GM18517 (cell line): Measurements from ENCODE around the gene ABTB2.

Experiments
- ATAC-seq: cut with Tn5 transposase; IDR thresholded peaks from one replicate; pipeline ENCODE4 v1.9.1; 2021; ENCODE audit warnings: mild to moderate bottlenecking, moderate library complexity; ENCODE audit not compliant: unreplicated experiment

ABTB2 gene

DNA sequence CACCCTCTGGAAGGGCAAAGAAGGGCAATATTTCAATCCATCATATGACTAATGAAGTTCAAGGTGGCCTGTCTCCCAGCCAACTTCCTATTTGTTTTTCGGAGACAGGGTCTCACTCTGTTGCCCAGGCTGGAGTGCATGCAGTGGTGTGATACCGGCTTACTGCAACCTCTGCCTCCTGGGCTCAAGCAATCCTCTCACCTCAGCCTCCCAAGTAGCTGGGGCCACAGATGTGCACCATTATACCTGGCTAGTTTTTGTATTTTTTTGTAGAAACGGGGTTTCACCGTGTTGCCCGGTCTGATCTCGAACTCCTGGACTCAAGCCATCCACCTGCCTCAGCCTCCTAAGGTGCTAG, 13.4 kb downstream of the ABTB2 start:
- ATAC-seq, result no peak

- ATAC-seq, result no peak
Observed at GRCh38 chr11:34343686-34344085, 14.1 kb downstream of the ABTB2 start.

GRCh38 chr11:34343153-34343552, 14.7 kb downstream of the ABTB2 start:
- ATAC-seq, result no peak

DNA sequence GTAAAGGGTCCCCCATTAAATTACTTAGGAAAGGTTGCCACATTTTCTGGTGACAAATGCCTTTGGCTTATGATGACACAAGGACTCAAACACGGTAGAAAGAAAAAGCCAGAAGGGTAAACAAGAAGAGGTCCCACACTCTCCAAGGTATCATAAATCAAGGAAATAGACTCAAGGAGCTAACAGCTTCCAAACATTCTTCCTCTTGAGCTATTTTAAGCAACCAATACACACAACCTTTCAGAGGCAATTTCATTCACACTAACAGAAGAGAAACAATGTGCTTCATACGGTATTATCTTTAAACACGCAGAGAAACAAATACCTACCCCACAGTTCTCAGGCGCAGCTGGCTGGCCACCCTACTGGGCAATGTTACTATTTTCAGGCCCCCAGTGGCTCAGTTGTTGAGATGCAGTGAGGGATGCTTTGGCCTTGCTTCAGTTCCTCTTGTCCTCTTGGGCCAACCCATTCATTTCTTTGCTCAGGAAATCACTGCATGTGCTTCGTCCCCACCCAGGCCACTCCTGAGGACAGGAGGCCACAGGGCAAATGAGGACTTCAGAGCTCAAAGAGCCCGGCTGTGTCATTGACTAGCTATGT, 15.8 kb downstream of the ABTB2 start:
- ATAC-seq, result no peak

GRCh38 chr11:34341096-34341495, 16.7 kb downstream of the ABTB2 start:
- no peak for ATAC-seq

GRCh38 chr11:34340653-34341052, 17.2 kb downstream of the ABTB2 start:
- ATAC-seq, result no peak

DNA sequence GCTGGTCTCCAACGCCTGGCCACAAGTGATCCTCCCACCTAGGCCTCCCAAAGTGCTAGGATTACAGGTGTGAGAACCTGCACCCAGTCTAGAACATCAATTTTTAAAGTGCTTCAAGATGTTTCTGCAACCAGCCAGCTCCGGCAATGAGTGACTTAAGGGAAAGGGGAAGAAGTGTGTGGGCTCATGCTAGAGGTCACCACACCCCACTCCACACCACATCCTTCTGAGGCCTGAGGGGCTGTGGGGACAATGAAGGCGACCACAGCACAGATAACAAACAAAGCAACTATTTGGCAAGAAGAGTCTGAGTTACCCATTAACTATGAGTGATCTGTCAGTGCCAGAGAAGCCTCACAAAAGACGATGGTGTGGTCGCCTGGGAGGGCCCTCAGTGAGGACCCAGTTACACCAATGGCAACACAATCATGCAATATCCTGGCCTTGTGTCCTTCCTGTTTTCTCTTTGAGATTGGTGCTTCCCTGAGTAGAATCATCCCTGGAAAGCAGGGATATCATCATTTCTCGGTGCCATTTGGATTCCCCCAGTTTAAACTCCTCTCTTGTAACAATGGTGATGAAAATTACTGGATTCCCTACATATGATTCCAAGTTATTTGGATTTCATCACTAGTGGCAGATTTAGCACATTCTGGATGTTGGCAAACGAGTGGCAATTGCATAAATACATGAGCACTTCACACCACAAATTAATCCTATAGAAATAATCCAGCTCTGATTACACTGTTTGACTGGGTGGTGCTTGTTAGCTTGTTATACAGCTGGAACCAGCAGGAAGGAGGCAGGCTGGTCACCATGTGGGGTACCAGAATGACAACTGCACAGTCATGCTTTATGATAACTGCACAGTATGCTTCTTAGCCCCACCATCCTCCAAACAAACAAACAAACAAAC, 18.4 kb downstream of the ABTB2 start:
- ATAC-seq, result peak; percentile 66

DNA sequence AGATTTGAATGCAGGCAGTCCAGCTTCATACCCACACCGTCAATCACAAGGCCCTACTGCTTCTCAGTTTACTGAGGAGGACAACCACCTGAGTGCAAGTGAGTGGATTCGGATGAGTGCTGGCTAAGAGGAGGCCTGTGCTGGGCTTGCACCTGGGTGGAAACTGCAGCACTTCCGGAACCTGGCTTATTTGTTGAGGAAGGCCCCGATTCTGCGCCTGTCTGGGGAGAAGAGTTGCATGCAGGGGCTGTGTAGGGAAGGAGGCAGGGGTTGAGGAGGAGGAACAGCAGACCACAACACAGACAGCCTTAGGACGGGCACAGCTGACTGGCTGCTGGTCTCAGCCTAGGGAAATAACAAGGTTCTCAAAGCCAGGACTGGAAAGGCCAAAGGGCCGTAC, 20.8 kb downstream of the ABTB2 start:
- ATAC-seq, result no peak

DNA sequence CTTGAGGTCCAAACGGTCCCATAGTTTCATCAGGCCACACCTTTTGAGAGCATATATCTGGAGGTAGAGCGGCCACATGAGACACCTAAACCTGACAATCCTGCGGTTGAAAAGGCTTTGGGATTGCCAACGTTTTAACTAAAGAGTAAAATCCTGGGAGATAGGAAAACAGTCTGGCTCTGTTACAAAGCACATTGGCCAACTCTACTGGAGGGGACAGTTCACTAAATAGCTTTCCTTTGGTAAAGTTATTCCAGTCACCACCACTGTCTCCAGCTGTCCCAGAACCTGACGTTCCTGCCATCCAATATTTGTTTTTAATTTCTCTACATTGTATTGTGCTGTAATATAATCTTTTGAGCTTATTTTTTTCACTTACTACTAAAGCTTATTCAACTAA, 22.0 kb downstream of the ABTB2 start:
- ATAC-seq, result no peak

DNA sequence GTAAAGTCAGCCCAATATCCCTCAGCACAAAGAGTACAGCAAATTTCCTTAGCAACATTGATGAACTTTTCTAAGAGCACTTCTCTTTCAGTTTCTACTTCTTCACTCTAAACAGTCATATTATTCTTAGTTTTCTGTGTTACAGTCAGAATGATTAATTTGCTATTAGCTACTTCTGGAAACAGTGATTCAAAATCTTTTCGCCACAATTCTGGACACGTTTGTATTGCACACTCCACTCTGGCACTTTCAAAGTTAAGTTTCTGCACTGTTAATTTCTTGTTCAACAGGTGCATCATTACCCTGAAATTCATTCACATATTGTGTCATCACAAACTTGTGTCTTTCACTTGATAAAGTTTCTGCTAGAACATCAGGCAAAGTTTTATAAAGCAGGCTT, 22.5 kb downstream of the ABTB2 start:
- no peak for ATAC-seq

DNA sequence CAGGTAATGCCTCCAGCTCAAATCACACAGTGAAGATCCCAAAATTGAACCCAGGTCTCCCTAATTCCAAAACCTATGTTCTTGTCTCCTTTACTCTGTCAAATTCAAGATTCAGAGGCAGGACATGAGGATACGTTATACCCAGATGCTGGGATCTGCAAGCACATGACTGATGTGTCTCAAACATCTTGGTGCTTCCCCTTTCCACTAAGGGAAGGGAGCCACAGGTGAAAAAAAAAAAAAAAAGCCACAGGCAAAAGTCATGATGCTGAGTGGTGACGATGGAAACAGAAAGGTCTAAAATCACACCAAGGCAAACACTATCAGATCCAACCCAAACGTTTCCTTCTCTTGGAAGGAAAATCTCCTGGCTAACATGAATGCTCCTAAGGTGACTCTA, 24.0 kb downstream of the ABTB2 start:
- no peak for ATAC-seq

DNA sequence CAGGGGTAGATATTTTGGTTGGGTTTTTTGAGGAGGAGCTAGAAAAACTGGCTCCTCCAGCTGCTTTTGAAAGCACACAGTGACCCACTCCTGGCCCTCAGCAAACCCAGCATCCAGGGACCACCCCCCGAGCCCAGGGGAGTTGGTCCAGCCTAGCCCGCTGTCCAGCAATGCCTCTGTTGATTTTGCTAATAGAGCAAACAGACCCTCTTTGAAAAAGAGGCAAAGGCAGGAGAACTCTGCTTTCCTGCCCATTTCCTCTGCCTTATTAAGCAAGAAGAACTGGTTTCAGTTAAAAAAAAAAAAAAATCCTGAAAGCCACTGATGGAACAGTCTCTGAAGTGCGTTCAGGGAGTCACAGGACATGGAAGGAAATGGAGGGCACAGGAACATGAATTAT, 25.3 kb downstream of the ABTB2 start:
- no peak for ATAC-seq

- no peak for ATAC-seq
Observed at GRCh38 chr11:34331736-34332135, 26.1 kb downstream of the ABTB2 start.

DNA sequence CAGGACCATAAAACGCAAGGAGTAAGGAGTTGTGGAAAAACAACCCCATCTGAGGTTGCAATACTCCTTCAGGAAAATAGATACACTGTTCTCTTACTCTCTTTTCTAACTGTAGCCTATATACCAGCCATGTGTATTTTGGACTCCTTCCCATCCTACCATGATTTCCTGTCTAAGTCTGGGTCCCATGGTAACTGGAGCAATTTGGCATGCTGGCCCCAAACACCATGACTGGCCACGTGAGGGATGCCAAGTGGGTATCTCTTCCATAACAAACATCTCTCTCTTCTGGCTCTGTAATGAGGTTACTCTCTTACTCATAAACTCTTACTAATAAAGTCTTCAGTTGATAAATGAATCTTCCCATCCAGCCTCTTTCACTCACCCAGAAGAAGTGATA, 26.5 kb downstream of the ABTB2 start:
- ATAC-seq, result no peak

DNA sequence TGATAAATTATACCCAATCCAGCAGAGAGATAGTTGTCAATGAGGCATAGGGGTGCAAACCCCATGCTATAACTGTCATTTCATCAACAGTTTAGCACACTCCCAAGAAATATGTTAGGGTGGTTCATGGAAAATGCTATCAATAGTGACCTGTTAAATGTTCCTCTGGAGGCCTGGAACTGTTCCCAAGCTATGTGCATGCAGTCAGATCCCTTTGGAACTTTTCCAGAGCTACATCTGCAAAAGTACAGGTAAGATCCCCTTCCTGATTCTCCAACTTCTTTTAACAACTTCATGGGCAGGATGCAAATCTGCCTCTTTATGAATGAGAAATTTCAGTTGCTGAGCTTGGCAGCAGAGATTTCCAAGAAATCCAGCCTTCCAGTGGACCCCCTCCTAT, 27.2 kb downstream of the ABTB2 start:
- ATAC-seq, result no peak

GRCh38 chr11:34329876-34330275, 27.9 kb downstream of the ABTB2 start:
- no peak for ATAC-seq

GRCh38 chr11:34328632-34328910, 29.2 kb downstream of the ABTB2 start:
- ATAC-seq, result no peak

- ATAC-seq, result no peak
Observed at GRCh38 chr11:34327804-34328631, 29.8 kb downstream of the ABTB2 start.

GRCh38 chr11:34324466-34324865, 33.3 kb downstream of the ABTB2 start:
- no peak for ATAC-seq

DNA sequence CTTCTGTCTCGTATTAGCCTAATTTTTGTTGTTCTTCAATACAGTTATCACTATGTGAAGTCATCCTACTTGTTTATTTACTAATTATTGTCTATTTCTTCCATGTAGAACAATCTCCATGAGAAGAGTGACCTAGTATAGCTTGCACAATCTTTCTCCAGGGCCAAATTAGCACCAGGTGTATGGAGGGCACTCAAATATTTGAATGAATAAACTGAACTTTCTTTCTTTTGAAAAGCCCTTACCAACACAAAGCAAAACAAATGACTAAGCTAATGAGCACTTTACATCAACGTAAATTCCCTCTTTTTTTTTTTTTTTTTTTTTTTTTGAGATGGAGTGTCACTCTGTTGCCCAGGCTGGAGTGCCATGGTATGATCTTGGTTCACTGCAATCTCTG, 34.2 kb downstream of the ABTB2 start:
- no peak for ATAC-seq

- ATAC-seq, result no peak
Observed at GRCh38 chr11:34318111-34319037, 39.4 kb downstream of the ABTB2 start.
